ENCODE measurements around the gene FKBP10.

The FKBP10 gene

GRCh38 chr17:41782142-41782541, 30.7 kb upstream of the FKBP10 start:
- DNase-seq: no peak

- DNase-seq: no peak
Observed at GRCh38 chr17:41784207-41784744, 28.5 kb upstream of the FKBP10 start.

GRCh38 chr17:41785091-41785858, 27.5 kb upstream of the FKBP10 start:
- no peak for DNase-seq

- peak; percentile 52 for DNase-seq
Observed at GRCh38 chr17:41785859-41786226, 27.0 kb upstream of the FKBP10 start.

- peak; percentile 99 for DNase-seq
Observed at GRCh38 chr17:41786227-41787020, 26.4 kb upstream of the FKBP10 start, which contains the start of gene JUP. JUP (minus strand) TSS chr17:41786711; CDS start chr17:41771854, 14,857 bp downstream.

GRCh38 chr17:41787021-41787418, 25.8 kb upstream of the FKBP10 start:
- no peak for DNase-seq

GRCh38 chr17:41792845-41793783, 19.7 kb upstream of the FKBP10 start:
- no peak for DNase-seq

GRCh38 chr17:41793784-41794539, 18.8 kb upstream of the FKBP10 start:
- no peak for DNase-seq

GRCh38 chr17:41794540-41794975, 18.2 kb upstream of the FKBP10 start:
- DNase-seq: no peak

GRCh38 chr17:41796121-41796895, 16.5 kb upstream of the FKBP10 start:
- DNase-seq: no peak

- no peak for DNase-seq
Observed at GRCh38 chr17:41797377-41797776, 15.4 kb upstream of the FKBP10 start.

- no peak for DNase-seq
Observed at GRCh38 chr17:41799366-41799765, 13.4 kb upstream of the FKBP10 start.

GRCh38 chr17:41800601-41801373, 12.0 kb upstream of the FKBP10 start:
- DNase-seq: no peak

GRCh38 chr17:41801374-41802271, 11.2 kb upstream of the FKBP10 start:
- DNase-seq: peak; percentile 66

- DNase-seq: no peak
Observed at GRCh38 chr17:41803049-41804020, 9.5 kb upstream of the FKBP10 start.

GRCh38 chr17:41806685-41807445, 5.9 kb upstream of the FKBP10 start:
- DNase-seq: no peak
